CD4-positive, alpha-beta T cell treated with Interleukin-6 at 100 ng/mL for 8 hours (primary cell): ENCODE measurements around the gene FOXJ3.

ENCODE experiments used
- DNase-seq: peaks from one replicate; pipeline ENCODE4 v3.0.0-alpha.2; 2020; ENCODE audit warnings: mixed read lengths, low spot score

The FOXJ3 gene

GRCh38 chr1:42143896-42144710 is 190.9 kb downstream of the FOXJ3 start:
- no peak for DNase-seq

GRCh38 chr1:42142894-42143675 is 191.9 kb downstream of the FOXJ3 start:
- DNase-seq: no peak

- no peak for DNase-seq
Measured at GRCh38 chr1:42141978-42142377, 193.1 kb downstream of the FOXJ3 start.

- DNase-seq: no peak
Measured at GRCh38 chr1:42140191-42140590, 194.8 kb downstream of the FOXJ3 start.

- DNase-seq: no peak
Measured at GRCh38 chr1:42139444-42139843, 195.6 kb downstream of the FOXJ3 start.

- no peak for DNase-seq
Measured at GRCh38 chr1:42138586-42138985, 196.4 kb downstream of the FOXJ3 start.

- no peak for DNase-seq
Measured at GRCh38 chr1:42137766-42138165, 197.3 kb downstream of the FOXJ3 start.

GRCh38 chr1:42136466-42136865 is 198.6 kb downstream of the FOXJ3 start:
- DNase-seq: no peak

- DNase-seq: no peak
Measured at GRCh38 chr1:42135426-42135825, 199.6 kb downstream of the FOXJ3 start.

GRCh38 chr1:42133809-42134526 is 201.1 kb downstream of the FOXJ3 start:
- DNase-seq: no peak

GRCh38 chr1:42133390-42133789 is 201.6 kb downstream of the FOXJ3 start:
- DNase-seq: no peak

- DNase-seq: no peak
Measured at GRCh38 chr1:42130061-42130660, 204.9 kb downstream of the FOXJ3 start.

GRCh38 chr1:42128964-42129363 is 206.1 kb downstream of the FOXJ3 start:
- DNase-seq: no peak

GRCh38 chr1:42128499-42128898 is 206.5 kb downstream of the FOXJ3 start:
- no peak for DNase-seq

GRCh38 chr1:42127767-42128166 is 207.3 kb downstream of the FOXJ3 start:
- no peak for DNase-seq
